Vagina (tissue), 2 donors: Measurements from ENCODE around the gene TEF.

Source experiments
- POLR2A ChIP-seq, 2 donors: fragments of 450-650 bp; IDR thresholded peaks; one replicate each; pipeline ENCODE4 v1.6.1; 2017; ENCODE audit warnings: antibody characterized with exemption in 2 of 2, mild to moderate bottlenecking in 2 of 2, moderate library complexity in 2 of 2
- POLR2AphosphoS5 ChIP-seq, 2 donors: sonication (generic); formaldehyde crosslinking; IDR thresholded peaks; one replicate each; pipeline ENCODE4 v1.9.0; 2017; ENCODE audit warnings: antibody characterized with exemption in 2 of 2, mild to moderate bottlenecking in 2 of 2, low read depth in 1 of 2; ENCODE audit not compliant: insufficient read depth in 1 of 2
- TF ChIP-seq, protein P1 (sequence below), 3 experiments: fragments of 450-650 bp in 2 of 3; fragments of 200-600 bp in 1 of 3; sonication (generic) in 1 of 3; IDR thresholded peaks; one replicate each; pipeline ENCODE4 v1.5.1; 2017 to 2019; ENCODE audit warnings: antibody characterized with exemption in 3 of 3, mild to moderate bottlenecking in 2 of 3, moderate library complexity in 2 of 3

DNA sequence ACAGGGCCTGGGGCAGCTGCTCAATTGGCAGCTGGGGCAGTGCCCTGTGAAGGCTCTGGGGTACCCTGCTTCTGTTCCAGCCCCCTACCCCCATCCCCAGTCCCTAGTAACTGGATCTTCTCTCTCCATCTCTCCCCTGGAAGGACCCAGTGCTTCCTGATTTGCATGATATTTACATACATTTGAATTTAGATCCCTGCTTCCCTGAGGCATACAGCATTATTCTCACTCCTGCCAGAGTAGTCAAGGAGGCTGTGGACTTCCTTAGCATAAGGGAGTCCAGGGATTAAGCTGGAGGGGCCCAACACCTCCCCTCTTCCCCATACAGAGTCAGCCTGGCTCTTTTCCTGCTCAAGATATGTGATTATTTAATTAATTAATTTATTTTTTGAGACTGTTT is 24.7 kb downstream of the TEF start:
- TF ChIP-seq, protein P1, sequence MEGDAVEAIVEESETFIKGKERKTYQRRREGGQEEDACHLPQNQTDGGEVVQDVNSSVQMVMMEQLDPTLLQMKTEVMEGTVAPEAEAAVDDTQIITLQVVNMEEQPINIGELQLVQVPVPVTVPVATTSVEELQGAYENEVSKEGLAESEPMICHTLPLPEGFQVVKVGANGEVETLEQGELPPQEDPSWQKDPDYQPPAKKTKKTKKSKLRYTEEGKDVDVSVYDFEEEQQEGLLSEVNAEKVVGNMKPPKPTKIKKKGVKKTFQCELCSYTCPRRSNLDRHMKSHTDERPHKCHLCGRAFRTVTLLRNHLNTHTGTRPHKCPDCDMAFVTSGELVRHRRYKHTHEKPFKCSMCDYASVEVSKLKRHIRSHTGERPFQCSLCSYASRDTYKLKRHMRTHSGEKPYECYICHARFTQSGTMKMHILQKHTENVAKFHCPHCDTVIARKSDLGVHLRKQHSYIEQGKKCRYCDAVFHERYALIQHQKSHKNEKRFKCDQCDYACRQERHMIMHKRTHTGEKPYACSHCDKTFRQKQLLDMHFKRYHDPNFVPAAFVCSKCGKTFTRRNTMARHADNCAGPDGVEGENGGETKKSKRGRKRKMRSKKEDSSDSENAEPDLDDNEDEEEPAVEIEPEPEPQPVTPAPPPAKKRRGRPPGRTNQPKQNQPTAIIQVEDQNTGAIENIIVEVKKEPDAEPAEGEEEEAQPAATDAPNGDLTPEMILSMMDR (IDR thresholded peaks at IDR 0.05): no peak
- TF ChIP-seq POLR2AphosphoS5 (IDR thresholded peaks at IDR 0.05; ENCODE audit: insufficient read depth in 1 of 2, low read depth in 1 of 2) (no peak), POLR2A (IDR thresholded peaks at IDR 0.05) (no peak)
